GM18519 (cell line): ENCODE data around the gene CCNYL1.

Source experiments
- ATAC-seq: cut with Tn5 transposase; IDR thresholded peaks from one replicate; pipeline ENCODE4 v1.9.1; 2021; ENCODE audit warnings: mild to moderate bottlenecking, moderate library complexity; ENCODE audit not compliant: unreplicated experiment, low FRiP score

CCNYL1 gene

GRCh38 chr2:207763303-207763917 lies 52.0 kb downstream of the CCNYL1 start:
- no peak for ATAC-seq

GRCh38 chr2:207764096-207764630 lies 52.7 kb downstream of the CCNYL1 start:
- no peak for ATAC-seq

- ATAC-seq = no peak
These were observed 54.1 kb downstream of the CCNYL1 start for GRCh38 chr2:207765547-207765946.

DNA sequence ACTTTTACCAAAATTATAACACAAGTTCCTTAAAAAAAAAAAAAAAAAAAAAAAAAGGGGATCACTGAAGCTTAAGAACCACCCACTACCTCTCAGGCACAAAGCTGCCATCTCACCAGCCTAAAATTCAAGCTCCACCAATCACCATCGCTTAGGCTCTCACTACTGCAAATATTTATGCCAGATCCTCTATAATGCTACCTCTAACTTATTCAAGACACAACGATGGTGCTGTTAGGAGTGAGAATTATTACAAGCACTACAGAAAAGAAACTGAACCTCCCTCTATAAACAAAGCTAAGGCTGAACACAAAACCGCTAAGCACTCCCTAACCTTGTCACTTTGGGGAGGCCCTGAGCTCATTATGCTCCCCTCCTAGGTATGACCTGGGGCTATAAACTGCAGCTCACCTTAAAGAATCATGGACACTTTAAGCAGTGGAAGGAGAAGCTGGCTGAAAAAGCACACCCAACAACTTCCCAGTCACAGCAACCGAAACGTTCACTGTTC lies 54.7 kb downstream of the CCNYL1 start:
- no peak for ATAC-seq

DNA sequence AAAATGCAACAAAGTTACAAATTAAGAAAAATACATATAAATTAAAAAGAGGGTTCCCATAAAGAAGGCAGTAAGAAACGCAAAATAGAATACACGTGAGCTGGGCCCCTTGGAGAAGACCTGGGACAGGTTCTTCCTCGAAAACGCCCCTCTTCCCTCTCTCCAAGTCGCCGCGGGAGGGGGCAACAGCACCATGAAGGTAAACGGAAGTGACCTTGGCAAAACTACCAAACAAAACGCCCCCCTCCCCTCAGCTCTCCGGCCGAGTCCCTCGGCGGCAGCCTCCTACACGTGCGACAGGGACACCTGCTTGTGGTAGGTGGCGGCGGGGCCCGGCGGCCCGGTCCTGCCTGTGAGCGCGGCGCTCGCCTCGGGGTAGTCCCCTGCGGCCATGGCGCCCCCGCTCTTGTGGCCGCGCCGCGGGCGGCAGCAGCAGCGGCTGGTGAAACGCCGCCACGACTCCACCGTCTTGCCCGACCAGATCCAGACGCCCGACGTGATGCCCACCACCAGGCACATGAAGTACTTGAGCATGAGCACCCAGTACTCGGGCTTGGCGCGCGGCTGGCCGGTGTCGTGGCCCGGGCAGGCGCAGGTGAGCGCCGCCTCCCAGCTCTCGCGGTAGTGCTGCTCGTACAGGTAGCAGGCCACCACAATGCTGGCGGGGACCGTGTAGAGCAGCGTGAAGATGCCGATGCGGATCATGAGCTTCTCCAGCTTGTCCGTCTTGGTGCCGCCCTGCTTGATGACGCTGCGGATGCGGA lies 55.4 kb downstream of the CCNYL1 start:
- ATAC-seq = no peak

GRCh38 chr2:207767461-207768167 lies 56.2 kb downstream of the CCNYL1 start:
- no peak for ATAC-seq

DNA sequence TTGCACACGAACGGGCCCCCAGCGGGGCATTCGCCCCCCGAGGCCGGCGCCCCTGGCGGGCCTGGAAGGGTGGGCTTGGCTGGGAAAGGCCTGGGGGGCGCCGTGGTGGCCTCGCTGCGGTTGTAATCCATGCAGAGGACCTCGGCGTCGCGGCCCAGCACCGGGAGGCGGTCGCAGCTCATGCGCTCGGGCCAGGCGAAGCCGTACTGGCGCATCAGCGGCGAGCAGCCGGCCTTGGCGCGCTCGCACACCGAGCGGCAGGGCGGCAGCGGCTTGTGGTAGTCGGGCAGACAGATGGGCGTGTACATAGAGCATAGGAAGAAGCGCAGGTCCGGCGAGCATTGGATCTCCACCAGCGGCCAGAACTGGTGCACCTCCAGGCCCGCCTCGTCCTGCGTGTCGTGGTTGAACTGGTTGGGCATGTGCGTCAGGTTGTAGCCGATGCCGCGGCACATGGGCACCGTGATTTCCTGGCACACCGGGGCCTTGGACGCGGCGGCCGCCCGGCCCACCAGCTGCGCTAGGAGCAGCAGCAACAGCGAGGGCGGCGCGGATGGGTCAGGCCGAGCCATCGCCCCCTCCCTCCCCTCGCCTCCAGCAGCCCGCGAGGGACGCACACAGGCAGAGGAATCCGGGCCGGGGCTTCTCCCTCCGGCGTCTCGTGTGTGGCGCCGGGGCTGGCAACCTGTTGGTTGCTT lies 56.9 kb downstream of the CCNYL1 start:
- ATAC-seq = no peak

DNA sequence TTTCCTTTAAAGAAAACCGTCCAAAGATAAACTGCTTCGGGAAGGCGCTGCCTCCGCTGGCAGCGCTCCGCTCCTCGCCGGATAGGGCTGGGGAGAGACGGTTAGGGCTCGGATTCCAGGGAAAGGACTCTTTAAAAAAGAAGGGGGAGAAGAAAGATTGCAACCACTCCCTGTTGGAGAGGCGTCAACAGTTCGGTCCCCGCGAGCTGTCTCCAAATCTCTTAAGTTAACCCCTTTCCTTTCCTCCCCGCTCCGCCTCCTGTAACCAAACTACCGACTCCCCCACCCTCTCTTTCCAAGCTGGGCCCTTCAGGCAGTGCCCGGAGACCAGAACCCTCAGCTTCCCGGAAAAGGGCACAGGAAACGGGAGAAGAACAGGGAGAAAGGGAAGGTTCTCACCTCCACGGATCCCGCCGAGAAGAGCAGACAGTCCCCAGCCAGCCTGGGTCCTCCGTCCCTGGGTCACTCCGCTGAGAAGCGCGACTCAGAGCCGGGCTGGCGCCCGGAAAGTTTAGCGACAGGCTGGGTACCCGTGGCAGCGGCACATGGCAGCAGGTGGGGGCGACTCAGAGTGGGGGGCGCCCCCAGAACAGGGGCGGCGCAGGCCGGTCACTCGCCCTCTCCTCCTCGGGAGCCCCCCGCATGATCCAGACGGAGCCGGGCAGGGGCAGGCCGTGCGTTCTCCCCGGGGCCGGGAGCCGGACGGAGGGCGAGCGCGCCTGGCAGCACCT lies 57.6 kb downstream of the CCNYL1 start:
- ATAC-seq = peak; percentile 11

DNA sequence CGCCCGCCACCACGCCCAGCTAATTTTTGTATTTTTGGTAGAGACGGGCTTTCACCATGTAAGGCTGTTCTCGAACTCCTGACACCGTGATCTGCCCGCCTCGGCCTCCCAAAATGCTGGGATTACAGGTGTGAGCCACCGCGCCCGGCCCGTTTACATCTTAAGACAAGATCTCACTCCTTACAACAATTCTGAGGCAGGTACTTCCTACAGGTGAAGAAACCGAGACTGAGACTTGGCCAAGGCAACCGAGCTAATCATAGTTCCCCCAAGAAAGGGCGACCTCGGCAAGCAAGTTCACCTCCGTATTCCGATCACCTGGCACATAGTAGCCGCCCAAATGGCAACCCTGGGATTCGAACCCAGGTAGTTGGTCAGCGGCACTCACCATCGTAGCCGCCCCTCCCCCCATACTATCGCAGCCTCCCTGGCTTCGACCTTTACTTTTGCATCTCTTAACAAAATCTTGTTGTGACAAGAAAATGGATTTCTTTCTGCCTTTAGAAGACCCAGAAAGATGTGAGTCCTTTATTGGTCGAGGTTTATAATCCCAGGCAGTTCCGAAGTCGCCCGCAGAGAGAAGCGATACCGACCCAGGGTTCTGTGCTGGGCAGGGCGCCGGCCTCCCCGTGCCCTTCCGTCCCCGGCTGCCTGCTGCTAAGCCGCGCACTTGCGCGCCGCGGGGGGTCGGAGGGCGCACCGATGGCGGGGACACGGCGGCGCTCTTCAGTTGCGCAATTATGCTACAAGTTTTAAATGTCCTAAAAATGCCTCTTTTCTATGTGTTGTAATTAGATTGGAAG lies 59.4 kb downstream of the CCNYL1 start:
- ATAC-seq = no peak

DNA sequence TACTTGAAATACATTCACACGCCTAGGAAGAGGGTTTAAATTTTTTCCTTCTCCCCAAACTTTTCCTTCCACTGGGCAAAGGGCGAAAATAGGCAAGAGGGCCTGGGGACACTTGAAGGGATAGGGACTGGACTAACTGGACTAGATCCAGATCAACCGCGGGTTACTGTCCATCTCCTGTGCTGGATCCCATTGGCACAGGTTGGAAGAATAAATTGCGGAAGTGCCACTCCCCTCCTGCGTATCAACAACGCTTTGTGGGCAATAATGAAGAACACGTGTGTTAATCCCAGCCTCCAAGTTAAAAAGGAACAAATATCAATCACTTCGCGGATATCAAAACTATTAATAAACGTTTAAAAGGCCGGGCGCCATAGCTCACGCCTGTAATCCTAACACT lies 60.0 kb downstream of the CCNYL1 start:
- ATAC-seq = no peak

GRCh38 chr2:207772081-207772843 lies 60.8 kb downstream of the CCNYL1 start:
- ATAC-seq = no peak

GRCh38 chr2:207772844-207773205 lies 61.4 kb downstream of the CCNYL1 start:
- ATAC-seq = no peak

DNA sequence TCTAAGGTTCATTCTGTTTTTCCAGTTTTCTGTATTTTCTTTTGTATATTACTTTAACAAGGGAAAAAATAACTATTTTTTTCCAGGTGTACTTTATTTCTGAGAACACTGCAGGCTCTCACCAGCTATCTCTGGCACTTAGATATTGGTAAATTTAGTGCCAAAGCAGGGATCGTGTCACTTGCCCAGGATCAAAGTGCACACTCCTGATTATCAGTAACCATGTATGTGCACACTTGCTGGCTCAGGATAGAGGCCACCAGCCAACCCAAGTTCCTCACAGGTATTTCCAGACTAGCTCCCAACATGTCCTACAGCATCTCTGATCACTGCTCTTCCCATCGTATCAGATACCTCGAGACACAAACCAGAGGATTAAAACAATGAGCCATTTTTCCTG lies 64.0 kb downstream of the CCNYL1 start:
- no peak for ATAC-seq

GRCh38 chr2:207777124-207777523 lies 65.7 kb downstream of the CCNYL1 start:
- ATAC-seq = no peak

GRCh38 chr2:207778298-207778882 lies 67.0 kb downstream of the CCNYL1 start:
- no peak for ATAC-seq

DNA sequence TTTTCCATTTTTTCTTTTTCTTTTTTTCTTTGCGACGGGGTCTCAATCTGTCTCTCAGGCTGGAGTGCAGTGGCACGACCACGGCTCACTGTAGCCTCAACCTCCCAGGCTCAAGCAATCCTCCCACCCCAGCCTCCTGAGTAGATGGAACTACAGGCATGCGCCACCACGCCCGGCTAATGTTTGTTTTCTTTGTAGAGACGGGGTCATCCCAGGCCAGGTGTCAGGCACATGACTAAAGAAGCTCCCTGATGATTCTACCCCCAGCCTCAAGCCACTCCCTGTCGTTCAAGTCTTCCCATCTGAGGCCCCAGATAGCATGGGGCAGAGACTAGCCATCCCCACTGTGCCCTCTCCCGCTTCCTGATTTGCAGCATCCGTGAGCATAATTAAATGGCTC lies 68.1 kb downstream of the CCNYL1 start:
- no peak for ATAC-seq

DNA sequence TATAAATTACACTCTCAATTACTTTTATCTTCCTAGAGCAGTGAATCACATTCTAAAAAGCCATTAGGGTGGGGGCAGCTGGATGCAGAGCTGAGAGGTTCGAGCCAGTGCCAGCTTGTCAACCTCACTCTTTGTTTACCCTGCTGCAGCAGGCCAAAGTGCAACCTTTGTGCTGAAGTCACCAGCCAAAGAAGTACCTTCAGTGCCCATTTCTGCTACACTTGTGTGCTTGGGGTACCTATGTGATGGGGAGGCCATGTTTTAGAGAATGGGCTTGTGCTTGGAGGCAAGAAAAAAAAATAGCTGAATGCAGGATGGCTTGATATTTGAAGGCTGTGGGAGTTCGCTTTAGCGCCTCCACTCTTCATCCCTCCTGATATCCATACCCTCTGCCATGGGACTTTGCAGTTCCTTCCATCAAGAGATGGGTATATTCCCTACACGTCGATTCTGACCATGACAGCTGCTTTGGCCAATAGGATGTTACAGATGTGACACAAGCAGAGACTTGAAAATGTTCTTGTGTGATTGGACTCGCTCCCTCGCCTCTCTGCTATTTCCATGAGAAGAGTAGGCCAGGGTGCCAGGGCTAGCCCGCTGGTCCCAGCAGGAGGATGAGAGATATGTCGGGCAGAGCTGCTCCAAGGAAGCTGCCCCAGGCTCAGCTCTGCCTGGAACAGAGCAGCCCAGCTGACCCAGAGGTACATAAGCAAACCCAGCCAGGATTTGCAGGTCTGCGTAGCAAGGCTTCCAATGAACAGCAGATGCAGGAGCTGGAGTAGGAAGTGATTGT lies 71.0 kb downstream of the CCNYL1 start:
- no peak for ATAC-seq
